NCI-H2227 (cell line): ENCODE measurements around the gene CCDC178.

ENCODE experiments used
- DNase-seq: peaks from one replicate; lab custom pipeline; 2025; ENCODE audit not compliant: unreplicated experiment; lab: John Stamatoyannopoulos, UW

CCDC178 gene

DNA sequence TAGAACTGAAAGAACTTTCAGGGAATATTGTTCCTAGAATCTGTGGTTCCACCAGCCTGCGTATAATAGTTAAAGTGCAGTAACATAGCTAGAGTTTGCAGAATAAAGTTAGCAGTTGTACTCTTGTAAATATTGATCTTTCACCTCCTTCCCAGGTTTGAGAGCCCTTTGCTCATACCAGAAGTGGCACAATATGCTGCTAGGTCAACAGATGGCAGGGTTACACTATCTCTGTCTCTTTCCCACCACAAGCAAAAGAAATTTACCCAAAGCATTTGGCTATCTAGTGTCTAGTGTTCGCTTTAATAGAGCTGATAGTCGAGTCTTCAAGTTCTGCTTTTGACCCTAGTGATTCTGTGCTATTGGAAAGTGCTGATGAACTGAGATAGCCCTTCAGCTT is 548.7 kb downstream of the CCDC178 start:
- no peak for DNase-seq

DNA sequence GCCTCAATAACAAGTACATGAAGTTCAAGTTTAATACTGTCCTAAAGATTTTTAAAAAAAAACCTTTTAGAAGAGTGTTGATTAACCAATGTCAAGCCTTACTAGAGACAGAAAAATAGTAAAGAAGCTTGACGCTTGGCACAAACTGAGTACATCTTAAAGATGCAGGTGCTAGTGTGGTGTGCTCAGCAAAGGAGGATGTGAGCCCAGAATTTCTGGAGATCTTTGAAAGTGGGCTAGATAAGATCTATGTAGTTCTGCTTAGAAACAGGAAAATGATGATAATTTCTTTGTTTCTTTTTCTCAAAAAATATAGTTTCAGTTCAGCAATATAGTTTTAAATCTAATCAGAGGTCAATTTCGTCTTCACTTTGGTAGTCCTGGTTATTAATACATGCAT is 549.4 kb downstream of the CCDC178 start:
- DNase-seq: no peak

DNA sequence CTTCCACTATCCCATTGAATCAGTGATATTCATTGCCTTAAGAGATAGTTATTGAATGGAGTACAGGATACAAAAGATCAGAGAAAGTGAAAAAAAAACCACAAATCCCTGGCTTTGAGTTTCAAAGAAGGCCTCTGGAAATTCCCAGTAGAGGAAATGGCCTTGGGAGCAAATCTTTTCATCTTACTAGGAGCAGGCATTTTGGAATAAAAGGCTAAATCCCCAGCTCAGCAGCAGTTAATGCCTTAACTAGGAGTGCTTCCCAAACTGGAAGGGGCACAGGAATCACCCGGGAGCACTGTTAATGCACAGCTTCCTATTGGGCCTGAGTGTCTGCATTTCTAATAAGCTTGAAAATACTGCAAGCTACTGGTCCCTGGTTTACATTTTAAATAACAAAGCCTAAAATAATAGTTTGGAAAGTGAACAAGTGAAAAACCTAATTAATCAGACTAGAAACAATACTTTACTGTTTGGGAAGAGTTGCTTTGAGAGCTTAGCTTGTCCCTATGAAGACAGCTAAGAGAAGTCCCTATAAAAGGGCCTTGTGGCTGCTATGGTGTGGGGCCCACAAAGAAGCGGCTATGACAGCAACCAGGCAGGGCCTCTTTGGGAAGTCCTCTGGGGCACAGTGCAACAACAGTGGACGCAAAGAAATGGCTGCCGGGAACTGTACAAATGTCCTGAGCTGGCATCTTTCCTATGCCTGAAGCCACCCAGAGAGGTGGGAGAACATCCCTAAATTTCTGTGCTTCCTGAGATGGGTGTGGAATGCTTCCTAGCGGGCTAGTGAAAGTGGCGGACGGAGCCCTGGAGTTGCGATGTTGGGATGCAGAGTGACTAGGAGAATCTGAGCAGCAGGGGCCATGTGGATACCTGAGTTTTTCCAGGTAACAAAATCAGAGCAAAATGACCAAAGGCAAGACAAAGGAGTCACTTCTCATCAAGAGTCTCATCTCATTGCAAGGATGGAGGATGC is 550.6 kb downstream of the CCDC178 start:
- DNase-seq: no peak

DNA sequence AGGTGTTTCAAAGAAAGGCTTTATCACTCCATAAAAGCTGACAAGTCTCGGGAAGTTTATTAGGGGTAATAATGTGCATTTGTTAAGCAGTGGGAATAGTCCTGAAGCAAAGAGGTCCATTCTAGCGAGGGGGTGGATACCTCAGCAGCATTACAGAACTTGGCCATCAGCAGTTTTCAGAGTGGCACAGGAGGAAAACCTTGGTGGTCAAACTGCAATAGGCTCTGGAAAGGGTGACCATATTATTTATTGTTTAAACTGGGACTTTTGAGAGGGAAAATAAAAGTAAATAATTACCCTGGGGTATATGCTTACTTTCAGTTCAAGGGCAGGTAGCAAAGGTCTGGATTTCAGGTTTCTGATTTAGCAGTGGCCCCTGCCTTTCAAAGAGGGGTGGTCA is 552.2 kb downstream of the CCDC178 start:
- no peak for DNase-seq
